ENCODE results near the gene PUS10. TPM values are rescaled to one million over a fixed set of nuclear protein-coding genes. Genes with fewer than 3 reads are reported as not detected.
"Not testable (repeated sequence)": the region's sequence is repeated elsewhere in the genome, so short reads cannot be mapped to it uniquely, and the experiment has no call there.

PUS10 gene
- total RNA-seq, 2 donors from 2014 or later = 5.1 to 5.7 TPM

DNA sequence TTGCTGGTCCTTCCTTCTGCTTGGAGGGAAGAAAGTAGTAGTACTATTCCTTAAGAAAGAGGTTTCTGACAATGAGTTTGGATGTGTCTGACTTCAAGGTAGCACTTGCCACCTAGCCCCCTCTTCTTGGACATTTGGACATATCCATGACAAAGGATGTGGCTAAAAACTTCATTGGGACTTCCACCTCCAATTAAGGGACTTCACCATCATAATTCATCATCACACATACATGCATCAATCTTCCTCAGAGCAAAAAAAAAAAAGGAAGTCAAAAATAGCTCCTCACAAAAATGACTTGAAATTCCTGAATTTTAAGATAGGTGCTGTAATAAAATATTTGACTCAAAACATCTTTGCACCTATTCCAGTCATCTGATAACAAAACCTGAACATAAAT is 23.9 kb downstream of the PUS10 start:
- ATAC-seq (replicated peaks) = no peak
- no peaks in the 10 kb centered on the region for H3K27me3 Mint-ChIP-seq
- H3K4me3 Mint-ChIP-seq = peak overlapping the region; percentile 25
- H3K9me3 Mint-ChIP-seq = no peaks in the 10 kb centered on the region
- peaks cover 3% of the 10 kb centered on the region for H3K4me1 Mint-ChIP-seq
- H3K27ac Mint-ChIP-seq = no peak overlapping the region
- H3K36me3 Mint-ChIP-seq (ENCODE audit: low read depth) = no peaks in the 10 kb centered on the region

DNA sequence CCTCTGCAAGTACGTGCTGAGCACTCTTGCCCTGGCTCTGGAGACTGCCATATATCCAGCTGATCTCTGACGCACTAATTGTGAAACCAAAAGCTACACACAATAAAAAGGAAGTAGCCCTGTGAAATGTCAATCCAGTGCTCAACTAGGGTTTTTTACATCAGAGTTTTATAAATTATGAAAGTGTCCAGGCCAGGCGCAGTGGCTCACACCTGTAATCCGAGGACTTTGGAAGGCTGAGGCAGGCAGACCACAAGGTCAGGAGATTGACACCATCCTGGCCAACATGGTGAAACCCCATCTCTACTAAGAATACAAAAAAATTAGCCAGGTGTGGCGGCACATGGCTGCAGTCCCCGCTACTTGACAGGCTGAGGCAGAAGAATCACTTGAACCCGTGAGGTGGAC is 25.1 kb downstream of the PUS10 start:
- Mint-ChIP-seq H3K27ac (peak overlapping the region; percentile 76), H3K4me3 (peak overlapping the region; percentile 46), H3K27me3 (no peaks in the 10 kb centered on the region), H3K9me3 (no peaks in the 10 kb centered on the region), H3K4me1 (peaks cover 3% of the 10 kb centered on the region), H3K36me3 (ENCODE audit: low read depth) (no peaks in the 10 kb centered on the region)
- peak; percentile 99 for ATAC-seq (replicated peaks)

DNA sequence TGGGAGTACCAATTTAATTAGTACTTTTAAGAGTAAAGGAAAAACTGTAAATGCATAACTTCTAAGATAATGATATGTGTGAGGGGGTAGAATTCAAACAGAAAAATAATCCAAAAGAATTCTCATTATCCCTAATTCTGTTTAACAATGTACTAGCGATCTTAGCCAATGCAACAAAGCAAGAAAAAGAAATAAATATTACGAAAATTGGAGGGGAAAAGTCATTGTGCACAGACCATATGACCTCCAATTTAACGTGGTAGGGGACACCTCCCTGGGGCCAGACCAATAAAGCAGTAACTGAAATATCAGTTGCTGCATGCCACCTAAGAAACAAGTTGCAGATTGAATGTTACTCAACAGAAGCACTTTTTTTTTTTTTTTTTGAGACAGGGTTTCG is 26.4 kb downstream of the PUS10 start:
- Mint-ChIP-seq H3K9me3 (no peaks in the 10 kb centered on the region), H3K4me1 (peaks cover 3% of the 10 kb centered on the region), H3K4me3 (no peak overlapping the region), H3K27ac (no peak overlapping the region), H3K27me3 (no peaks in the 10 kb centered on the region), H3K36me3 (ENCODE audit: low read depth) (no peaks in the 10 kb centered on the region)
- ATAC-seq (replicated peaks) = no peak

DNA sequence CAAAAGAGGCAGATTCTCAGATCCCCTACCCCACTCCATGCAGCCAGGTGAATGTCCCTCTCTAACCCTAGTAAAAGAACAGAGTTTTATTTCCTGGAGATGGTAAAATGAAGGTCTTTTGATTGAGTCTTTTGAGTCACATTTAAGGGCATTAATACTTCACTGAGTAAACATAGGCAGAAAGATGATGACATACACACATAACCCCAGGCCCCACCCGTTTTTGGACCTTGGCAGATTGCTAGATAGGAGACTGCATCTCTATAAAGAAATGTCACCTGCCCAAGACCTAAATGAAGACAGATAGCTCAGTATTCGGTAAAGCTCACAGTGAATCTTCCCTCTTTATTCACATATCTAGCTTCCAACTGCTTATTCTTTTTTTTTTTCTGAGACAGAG is 28.8 kb downstream of the PUS10 start:
- Mint-ChIP-seq H3K4me3 (no peak overlapping the region), H3K27ac (no peak overlapping the region), H3K27me3 (no peaks in the 10 kb centered on the region), H3K4me1 (peaks cover 3% of the 10 kb centered on the region), H3K9me3 (no peaks in the 10 kb centered on the region), H3K36me3 (ENCODE audit: low read depth) (no peaks in the 10 kb centered on the region)
- no peak for ATAC-seq (replicated peaks)

DNA sequence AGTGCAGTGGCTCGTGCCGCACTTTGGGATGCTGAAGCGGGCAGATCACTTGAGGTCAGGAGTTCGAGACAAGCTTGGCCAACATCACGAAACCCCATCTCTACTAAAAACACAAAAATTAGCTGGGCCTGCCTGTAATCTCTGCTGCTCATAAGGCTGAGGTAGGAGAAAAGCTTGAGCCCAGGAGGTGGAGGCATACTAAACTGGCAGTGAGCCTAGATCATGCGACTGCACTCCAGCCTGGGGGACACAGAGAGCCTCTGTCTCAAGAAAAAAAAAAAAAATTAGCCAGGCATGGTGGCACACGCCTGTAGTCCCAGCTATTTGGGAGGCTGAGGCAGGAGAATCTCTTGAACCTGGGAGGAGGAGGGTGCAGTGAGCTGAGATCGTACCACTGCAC is 30.4 kb downstream of the PUS10 start:
- H3K4me3 Mint-ChIP-seq; H3K4me1 Mint-ChIP-seq; H3K27me3 Mint-ChIP-seq; H3K9me3 Mint-ChIP-seq; H3K27ac Mint-ChIP-seq; H3K36me3 Mint-ChIP-seq (ENCODE audit: low read depth); ATAC-seq (replicated peaks): not testable (repeated sequence)

DNA sequence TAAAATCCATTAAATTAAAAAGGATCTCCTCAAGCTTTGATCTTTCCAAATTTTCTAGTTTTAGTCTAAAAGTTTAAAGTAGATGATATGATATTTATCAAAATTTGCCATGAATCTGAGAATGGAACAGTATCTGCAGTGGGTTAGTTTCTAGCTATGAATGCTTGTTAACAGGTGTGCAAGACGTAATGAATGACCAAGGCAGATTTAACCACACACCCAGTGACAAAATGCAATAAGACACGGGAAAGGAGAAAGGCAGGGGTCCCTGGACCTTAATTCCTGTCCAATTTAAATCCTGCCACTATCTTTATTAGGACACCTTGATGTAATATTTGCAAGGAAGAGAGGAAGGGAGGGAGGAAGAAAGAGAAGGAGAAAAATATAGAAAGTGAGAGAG is 31.0 kb downstream of the PUS10 start:
- H3K4me1 Mint-ChIP-seq = no peaks in the 10 kb centered on the region

DNA sequence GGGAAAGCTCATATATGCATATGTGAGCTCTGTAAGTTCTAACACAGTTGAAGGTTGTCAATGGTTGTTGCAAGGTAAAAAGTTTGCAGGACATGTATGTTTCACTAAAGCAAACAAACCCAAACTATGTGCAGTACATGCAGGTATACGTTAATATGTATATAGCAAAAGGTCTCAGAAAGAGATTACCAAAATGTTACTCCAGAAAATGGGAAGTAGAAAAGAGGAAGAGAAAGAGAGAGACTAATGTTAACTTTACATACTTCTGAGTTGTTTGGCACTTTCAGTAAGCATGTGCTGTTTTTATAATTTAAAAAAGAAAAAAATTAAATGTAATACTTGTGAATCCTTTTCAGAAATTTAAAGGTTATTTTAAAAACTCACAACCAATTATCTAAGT is 33.3 kb downstream of the PUS10 start:
- Mint-ChIP-seq H3K9me3 (no peaks in the 10 kb centered on the region), H3K27ac (no peak overlapping the region), H3K4me3 (no peak overlapping the region), H3K27me3 (no peaks in the 10 kb centered on the region), H3K36me3 (ENCODE audit: low read depth) (no peaks in the 10 kb centered on the region), H3K4me1 (no peaks in the 10 kb centered on the region)
- ATAC-seq (replicated peaks) = no peak

More for the DNA sequence above, 31.0 kb downstream of the PUS10 start:
- no peak for ATAC-seq (replicated peaks)
- no peaks in the 10 kb centered on the region for H3K36me3 Mint-ChIP-seq (ENCODE audit: low read depth)
- no peak overlapping the region for H3K27ac Mint-ChIP-seq
- no peaks in the 10 kb centered on the region for H3K9me3 Mint-ChIP-seq
- H3K4me3 Mint-ChIP-seq = no peak overlapping the region
- no peaks in the 10 kb centered on the region for H3K27me3 Mint-ChIP-seq

DNA sequence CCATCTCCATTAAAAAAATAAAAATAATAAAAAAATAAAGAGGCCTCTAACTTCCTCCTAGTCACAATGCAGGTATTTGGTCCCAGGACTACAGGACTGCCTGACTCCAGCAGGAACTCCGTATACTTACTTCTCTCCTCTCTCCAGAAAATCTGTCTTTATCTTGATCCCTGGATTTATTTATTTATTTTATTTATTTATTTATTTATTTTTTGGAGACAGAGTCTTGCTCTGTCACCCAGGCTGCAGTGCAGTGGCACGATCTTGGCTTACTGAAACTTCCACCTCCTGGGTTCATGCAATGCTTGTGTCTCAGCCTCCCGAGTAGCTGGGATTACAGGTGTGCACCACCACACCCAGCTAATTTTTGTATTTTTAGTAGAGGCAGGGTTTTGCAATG is 36.0 kb downstream of the PUS10 start:
- H3K27ac Mint-ChIP-seq; H3K4me3 Mint-ChIP-seq; H3K36me3 Mint-ChIP-seq (ENCODE audit: low read depth); H3K4me1 Mint-ChIP-seq; H3K27me3 Mint-ChIP-seq; H3K9me3 Mint-ChIP-seq; ATAC-seq (replicated peaks): not testable (repeated sequence)

DNA sequence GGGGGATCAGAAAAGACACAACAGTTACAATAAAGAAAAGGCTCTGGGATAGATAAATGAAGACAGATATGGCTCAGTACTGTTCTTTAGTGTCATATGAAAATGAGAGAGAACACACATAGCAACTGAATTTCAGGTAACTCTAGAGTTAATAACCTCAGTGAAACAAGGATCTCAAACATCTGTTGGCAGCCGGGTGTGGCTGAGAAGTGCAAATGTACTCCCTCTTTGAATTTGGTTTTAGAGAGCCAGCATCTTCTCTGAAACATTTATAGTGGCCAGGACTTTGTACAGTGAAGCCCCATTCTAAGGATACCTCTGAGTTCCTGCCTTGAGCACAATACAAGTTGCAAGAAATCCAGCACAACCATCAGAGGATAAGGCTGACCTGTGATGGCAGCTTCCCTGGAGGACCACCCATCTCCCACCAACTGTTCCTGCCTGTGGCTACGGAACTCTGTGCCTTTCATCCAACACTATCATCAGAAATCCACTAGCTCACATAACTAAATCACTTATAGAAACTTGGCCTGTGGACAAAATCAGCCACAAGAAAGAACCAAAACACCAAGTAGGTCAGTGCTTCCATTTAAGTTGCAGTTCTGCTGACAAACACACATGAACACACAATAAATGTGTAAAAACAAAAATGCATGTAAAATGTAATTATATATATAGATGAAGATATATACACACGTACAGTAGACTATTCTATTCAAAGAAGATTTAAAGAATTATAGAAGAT is 37.8 kb downstream of the PUS10 start:
- H3K4me1 Mint-ChIP-seq = peaks cover 11% of the 10 kb centered on the region

DNA sequence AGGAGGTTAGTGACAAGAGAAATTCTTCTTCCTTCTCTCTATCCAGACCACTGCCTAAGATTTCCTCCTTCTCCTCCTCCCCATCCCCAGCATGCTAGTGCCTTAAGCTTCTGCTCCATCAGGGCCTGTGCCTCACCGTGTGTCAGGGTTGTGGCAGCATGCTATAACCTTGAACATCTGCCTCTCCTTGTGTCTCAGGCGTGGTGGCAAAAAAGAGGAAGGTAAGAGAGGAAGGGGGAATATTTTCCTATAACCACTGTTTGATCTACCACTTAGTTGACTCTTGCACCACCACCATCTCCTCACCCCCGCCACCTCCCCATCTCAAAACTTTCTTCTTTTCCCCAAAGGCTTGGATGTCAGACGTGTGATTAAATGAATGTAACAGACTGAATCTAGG is 38.8 kb downstream of the PUS10 start:
- ATAC-seq (replicated peaks) = no peak
- Mint-ChIP-seq H3K4me3 (no peak overlapping the region), H3K27me3 (no peaks in the 10 kb centered on the region), H3K27ac (no peak overlapping the region), H3K36me3 (ENCODE audit: low read depth) (no peaks in the 10 kb centered on the region), H3K9me3 (no peaks in the 10 kb centered on the region), H3K4me1 (peaks cover 11% of the 10 kb centered on the region)

More for the DNA sequence above, 37.8 kb downstream of the PUS10 start:
- Mint-ChIP-seq H3K4me3 (no peak overlapping the region), H3K36me3 (ENCODE audit: low read depth) (no peaks in the 10 kb centered on the region), H3K27me3 (no peaks in the 10 kb centered on the region), H3K27ac (no peak overlapping the region), H3K9me3 (no peaks in the 10 kb centered on the region)
- no peak for ATAC-seq (replicated peaks)

DNA sequence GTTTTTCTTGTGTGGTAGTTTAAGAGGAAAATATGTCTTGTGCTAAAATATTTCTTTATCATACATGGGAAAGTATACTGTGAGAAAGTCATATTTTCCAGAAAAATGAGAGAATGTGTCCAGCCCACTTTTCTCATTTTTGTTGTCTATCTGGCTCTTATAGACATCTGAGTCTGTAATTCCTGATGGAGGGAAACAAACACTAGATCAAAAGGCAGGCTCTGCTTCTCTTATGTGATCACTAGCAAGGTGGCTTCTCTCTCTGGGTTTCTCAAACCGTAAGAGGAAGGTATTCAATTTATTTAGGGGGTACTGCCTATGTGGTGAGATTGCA is 40.5 kb downstream of the PUS10 start:
- peak; percentile 55 for ATAC-seq (replicated peaks)
- Mint-ChIP-seq H3K36me3 (ENCODE audit: low read depth) (no peaks in the 10 kb centered on the region), H3K4me3 (peak overlapping the region; percentile 53), H3K27ac (peak overlapping the region; percentile 80), H3K9me3 (no peaks in the 10 kb centered on the region), H3K27me3 (no peaks in the 10 kb centered on the region), H3K4me1 (peaks cover 11% of the 10 kb centered on the region)

DNA sequence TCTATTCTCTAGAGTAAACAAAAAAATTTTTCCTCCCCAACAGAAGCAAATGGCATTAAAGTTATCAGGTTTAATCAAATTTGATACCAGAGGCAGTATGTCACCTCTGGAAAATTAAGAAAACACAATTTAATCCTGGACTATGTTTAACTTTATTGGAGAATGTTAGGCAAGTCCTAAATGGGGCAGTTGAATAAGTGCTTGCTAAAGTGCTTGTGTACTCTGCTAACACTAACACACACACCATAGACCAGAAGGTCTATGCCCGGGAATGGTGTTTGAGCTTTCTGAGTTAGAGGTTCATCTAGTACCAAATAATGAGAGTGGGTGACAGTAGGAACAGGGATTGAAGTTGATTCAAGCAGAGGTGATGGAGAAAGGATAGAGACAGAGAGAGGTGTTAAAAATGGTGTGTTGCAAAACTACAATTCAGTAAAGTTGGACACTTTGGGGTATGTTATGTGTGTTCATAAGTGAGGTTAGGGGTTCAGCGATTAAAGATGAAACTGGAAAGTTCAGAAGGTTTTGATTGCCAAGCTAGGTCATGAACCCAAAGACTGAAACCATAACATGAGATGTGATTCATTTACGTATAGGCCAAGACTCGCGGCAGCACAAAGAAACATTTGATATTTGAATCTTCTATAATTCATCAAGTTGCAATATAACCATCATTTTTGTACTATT is 41.0 kb downstream of the PUS10 start:
- peak; percentile 91 for ATAC-seq (replicated peaks)
- Mint-ChIP-seq H3K9me3 (no peaks in the 10 kb centered on the region), H3K4me3 (peak overlapping the region; percentile 53)

DNA sequence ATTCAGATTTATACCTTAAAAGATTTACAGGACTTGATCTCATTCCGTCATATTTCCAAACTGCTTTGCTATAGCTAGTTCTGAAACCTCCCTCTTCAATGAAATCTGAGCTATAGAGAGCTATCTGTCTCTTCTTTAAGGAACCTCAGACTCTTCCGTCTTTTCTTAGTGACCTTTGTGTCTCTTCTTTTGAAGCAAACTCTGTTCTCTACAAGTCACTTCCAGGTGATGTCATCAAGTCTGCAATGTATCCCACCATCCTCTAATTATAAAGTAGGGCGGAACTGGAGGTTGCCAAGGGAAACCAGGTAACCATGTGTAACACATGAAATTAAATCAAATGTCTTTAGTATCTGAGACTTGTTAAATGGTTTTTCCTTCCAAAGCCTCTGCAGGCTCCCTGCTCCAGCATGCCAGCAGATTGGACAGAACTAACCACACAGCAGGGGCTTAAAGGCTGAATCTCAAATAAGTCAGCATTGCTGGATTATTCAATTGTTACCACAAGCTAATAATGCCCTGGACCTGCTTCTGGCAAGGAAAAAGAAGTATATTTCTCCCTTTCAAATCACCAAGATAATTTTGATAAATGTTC is 41.7 kb downstream of the PUS10 start:
- no peaks in the 10 kb centered on the region for H3K27me3 Mint-ChIP-seq
- H3K4me1 Mint-ChIP-seq = peaks cover 11% of the 10 kb centered on the region
- H3K27ac Mint-ChIP-seq = no peak overlapping the region
- H3K9me3 Mint-ChIP-seq = no peaks in the 10 kb centered on the region
- no peak overlapping the region for H3K4me3 Mint-ChIP-seq
- ATAC-seq (replicated peaks) = no peak
- no peaks in the 10 kb centered on the region for H3K36me3 Mint-ChIP-seq (ENCODE audit: low read depth)

More for the DNA sequence above, 41.0 kb downstream of the PUS10 start:
- H3K27me3 Mint-ChIP-seq = no peaks in the 10 kb centered on the region
- H3K36me3 Mint-ChIP-seq (ENCODE audit: low read depth) = no peaks in the 10 kb centered on the region
- peaks cover 11% of the 10 kb centered on the region for H3K4me1 Mint-ChIP-seq
- H3K27ac Mint-ChIP-seq = peak overlapping the region; percentile 80

DNA sequence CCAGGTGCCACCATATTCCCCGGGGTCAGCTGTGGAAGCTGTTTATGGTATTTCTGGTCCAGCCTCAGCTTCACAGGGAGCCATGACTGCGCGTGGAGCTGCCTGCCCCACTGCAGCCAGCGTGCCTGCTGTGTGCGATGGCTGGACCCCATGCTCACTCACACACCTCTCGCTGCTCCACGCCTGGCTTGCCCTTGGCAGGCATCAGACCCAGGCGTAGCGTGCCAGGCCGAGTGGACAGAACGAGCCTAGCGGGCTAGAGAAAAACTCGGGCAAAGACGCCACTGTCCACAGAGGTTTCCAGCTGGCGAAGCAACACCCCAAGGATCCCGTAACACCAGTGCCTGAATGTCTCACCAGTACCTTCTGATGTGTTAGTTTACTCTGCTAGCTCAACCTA is 43.4 kb downstream of the PUS10 start:
- Mint-ChIP-seq H3K36me3 (ENCODE audit: low read depth) (no peaks in the 10 kb centered on the region), H3K27ac (no peak overlapping the region), H3K4me3 (no peak overlapping the region), H3K9me3 (no peaks in the 10 kb centered on the region), H3K27me3 (no peaks in the 10 kb centered on the region), H3K4me1 (peaks cover 11% of the 10 kb centered on the region)
- ATAC-seq (replicated peaks) = no peak

DNA sequence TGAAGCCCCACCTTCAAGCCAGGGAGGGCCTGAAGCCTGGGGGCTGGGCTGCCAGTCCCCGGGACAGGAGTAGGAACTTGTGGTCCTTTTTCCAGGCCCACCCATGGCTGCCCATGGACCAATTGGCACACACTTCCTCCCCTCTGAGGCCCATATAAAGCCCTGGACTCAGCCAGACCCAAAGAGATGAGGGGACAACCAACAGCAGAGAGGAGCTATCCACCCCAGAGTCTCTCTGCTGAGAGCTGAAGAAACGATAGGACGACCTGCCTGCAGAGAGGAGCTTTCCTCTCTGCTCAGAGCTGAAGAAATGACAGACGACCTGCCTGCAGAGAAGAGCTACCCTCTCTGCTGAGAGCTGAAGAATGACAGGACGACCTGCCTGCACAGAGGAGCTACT is 44.4 kb downstream of the PUS10 start:
- Mint-ChIP-seq H3K27ac (no peak overlapping the region), H3K4me1 (peaks cover 11% of the 10 kb centered on the region), H3K9me3 (no peaks in the 10 kb centered on the region), H3K4me3 (no peak overlapping the region), H3K27me3 (no peaks in the 10 kb centered on the region), H3K36me3 (ENCODE audit: low read depth) (no peaks in the 10 kb centered on the region)
- no peak for ATAC-seq (replicated peaks)
